ENCODE measurements around the gene ST6GAL1. TPM values are rescaled to one million over a fixed set of nuclear protein-coding genes. Genes with fewer than 3 reads are reported as not detected.

Gene ST6GAL1
- total RNA-seq, 1 donor from 2014 or later, result 16.7 TPM

DNA sequence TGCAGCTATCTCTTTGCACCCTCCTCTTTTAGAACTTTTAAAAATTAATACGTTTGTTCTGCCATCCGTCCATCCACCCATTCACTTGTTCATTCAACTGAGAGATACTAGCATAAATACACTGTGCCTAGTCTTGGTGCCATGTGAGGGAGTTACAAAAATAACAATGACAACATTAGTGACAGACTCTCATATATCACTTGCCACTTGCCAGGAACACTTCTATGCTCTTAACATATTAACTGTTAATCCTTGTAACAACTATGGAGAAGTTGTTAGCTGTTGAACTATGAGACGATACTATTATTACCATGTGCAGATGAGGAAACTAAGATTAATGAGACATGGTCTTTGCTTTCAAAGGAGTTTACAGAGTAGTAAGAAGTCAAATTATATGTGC, 175.4 kb downstream of the ST6GAL1 start:
- no peak overlapping the region for H3K4me3 ChIP-seq (ENCODE audit: low read length in 3 of 3)
- H3K9ac ChIP-seq (ENCODE audit: low read depth in 1 of 3, low read length in 3 of 3), result no peak overlapping the region
- H3K4me1 ChIP-seq (ENCODE audit: control insufficient read depth in 3 of 3, insufficient read depth in 3 of 3, low read length in 3 of 3), result peaks cover 10 to 16% (median 16%) of the 10 kb centered on the region in 3 donors
- H3K36me3 ChIP-seq (ENCODE audit: control insufficient read depth in 3 of 3, insufficient read depth in 3 of 3, low read length in 3 of 3), result no peaks in the 10 kb centered on the region
- H3K27ac ChIP-seq (ENCODE audit: low read depth, low read length), result no peak overlapping the region
- H3K9me3 ChIP-seq (ENCODE audit: control insufficient read depth in 3 of 3, low read length in 3 of 3), result no peaks in the 10 kb centered on the region
- no peaks in the 10 kb centered on the region for H3K27me3 ChIP-seq (ENCODE audit: control insufficient read depth in 3 of 3, insufficient read depth in 3 of 3, low read length in 3 of 3)

DNA sequence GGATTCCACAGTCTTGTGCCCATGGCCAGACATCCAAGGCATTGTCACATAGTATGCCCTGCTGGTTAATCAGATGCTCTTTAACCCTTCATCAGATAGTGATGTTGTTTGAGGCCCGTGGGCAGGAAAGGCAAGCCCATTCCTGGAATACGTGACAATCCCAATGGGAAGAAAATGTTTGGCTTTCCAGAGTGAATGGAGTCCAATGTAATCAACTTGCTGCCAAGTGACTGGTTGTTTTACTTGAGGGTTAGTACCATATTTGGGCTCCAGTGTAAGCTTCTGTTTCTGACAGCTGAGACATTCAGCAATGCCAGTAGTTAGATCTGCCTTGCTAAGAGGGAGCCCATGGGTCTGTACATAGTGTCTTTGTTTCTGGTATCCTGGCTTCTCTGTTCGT, 177.7 kb downstream of the ST6GAL1 start:
- H3K27me3 ChIP-seq (ENCODE audit: control insufficient read depth in 3 of 3, insufficient read depth in 3 of 3, low read length in 3 of 3), result no peaks in the 10 kb centered on the region
- no peaks in the 10 kb centered on the region for H3K36me3 ChIP-seq (ENCODE audit: control insufficient read depth in 3 of 3, insufficient read depth in 3 of 3, low read length in 3 of 3)
- peaks cover 0 to 3% (median 0%) of the 10 kb centered on the region in 3 donors for H3K4me1 ChIP-seq (ENCODE audit: control insufficient read depth in 3 of 3, insufficient read depth in 3 of 3, low read length in 3 of 3)
- H3K9me3 ChIP-seq (ENCODE audit: control insufficient read depth in 3 of 3, low read length in 3 of 3), result no peaks in the 10 kb centered on the region
- no peak overlapping the region for H3K27ac ChIP-seq (ENCODE audit: low read depth, low read length)
- no peak overlapping the region for H3K4me3 ChIP-seq (ENCODE audit: low read length in 3 of 3)
- no peak overlapping the region for H3K9ac ChIP-seq (ENCODE audit: low read depth in 1 of 3, low read length in 3 of 3)

DNA sequence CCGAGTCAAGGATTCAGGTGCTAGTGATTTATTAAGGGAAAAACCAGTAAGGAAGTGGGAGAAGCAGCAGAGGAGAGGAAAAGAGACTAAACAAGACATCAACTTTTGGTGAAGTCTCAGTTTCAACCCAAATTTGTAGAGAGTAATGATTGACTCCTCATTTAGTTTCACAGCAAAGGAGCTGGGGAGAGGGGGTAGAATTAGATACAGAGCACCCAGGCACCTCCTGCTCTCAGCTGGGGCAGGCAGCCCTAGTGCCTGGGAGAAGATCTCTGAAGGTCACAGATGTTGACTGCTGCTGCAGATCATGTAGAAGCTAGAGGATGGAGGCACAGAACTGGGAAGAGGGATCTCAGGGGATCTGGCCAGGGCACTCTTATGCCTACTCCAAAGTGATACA, 179.8 kb downstream of the ST6GAL1 start:
- H3K4me1 ChIP-seq (ENCODE audit: control insufficient read depth in 3 of 3, insufficient read depth in 3 of 3, low read length in 3 of 3), result no peaks in the 10 kb centered on the region
- no peak overlapping the region for H3K9ac ChIP-seq (ENCODE audit: low read depth in 1 of 3, low read length in 3 of 3)
- no peaks in the 10 kb centered on the region for H3K9me3 ChIP-seq (ENCODE audit: control insufficient read depth in 3 of 3, low read length in 3 of 3)
- no peaks in the 10 kb centered on the region for H3K27me3 ChIP-seq (ENCODE audit: control insufficient read depth in 3 of 3, insufficient read depth in 3 of 3, low read length in 3 of 3)
- H3K27ac ChIP-seq (ENCODE audit: low read depth, low read length), result no peak overlapping the region
- H3K4me3 ChIP-seq (ENCODE audit: low read length in 3 of 3), result no peak overlapping the region
- H3K36me3 ChIP-seq (ENCODE audit: control insufficient read depth in 3 of 3, insufficient read depth in 3 of 3, low read length in 3 of 3), result no peaks in the 10 kb centered on the region

DNA sequence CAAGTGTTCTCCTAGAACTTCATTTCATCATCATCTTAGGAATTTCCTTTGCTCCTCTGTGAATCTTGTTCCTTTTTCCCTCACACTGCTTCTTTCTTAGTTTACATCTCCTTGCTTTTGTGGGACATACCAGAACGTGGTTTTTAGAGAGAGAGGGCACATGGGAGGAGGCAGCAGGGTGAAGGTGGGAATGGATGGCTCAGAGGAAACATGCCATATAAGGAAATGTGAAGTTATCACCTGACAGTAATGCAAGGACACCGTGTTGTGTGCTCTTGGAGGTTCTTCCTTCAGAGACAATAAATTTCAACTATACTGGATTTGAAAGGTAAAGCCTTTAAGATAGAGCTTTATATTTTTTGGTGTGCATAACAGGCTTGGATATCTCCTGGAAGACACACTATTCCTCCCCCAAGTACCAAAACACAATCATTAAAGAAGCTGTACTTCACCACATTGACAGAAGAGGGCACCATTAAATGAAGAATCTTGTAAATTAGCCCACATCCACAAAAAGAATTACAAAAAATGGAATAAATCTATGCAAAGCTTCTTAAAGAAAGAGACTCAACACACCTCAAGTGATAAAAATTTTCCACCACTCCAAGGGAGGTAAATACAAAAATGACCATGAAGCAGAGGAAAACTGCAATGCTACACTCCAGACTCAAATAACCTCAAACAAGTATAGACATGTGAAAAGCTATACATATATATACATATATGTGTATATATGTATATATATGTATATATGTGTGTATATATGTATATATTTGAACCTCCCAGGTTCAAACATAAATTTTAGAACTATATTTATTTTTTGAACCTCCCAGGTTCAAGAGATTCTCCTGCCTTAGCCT, 182.8 kb downstream of the ST6GAL1 start:
- no peak overlapping the region for H3K9ac ChIP-seq (ENCODE audit: low read depth in 1 of 3, low read length in 3 of 3)
- no peaks in the 10 kb centered on the region for H3K36me3 ChIP-seq (ENCODE audit: control insufficient read depth in 3 of 3, insufficient read depth in 3 of 3, low read length in 3 of 3)
- H3K9me3 ChIP-seq (ENCODE audit: control insufficient read depth in 3 of 3, low read length in 3 of 3), result no peaks in the 10 kb centered on the region
- no peaks in the 10 kb centered on the region for H3K4me1 ChIP-seq (ENCODE audit: control insufficient read depth in 3 of 3, insufficient read depth in 3 of 3, low read length in 3 of 3)
- H3K27me3 ChIP-seq (ENCODE audit: control insufficient read depth in 3 of 3, insufficient read depth in 3 of 3, low read length in 3 of 3), result no peaks in the 10 kb centered on the region
- no peak overlapping the region for H3K27ac ChIP-seq (ENCODE audit: low read depth, low read length)
- H3K4me3 ChIP-seq (ENCODE audit: low read length in 3 of 3), result no peak overlapping the region

DNA sequence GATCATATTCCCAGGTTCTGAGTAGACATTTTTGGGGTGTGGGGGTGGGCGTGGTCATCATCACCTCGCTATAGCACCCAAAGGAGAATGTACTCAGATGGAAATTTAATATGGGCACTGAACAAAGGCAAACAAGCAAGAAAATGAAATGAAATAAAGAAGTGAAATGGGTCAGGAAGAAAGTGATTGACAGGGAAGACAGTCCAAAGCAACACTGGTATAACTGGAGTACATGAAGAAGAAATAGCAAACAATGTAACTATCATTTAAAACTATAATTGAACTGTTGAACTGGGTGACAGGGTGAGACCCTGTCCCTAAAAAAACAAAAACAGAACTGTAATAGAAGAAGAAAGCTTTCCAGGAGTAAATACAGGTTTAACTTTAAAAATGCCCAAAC, 184.2 kb downstream of the ST6GAL1 start:
- Histone ChIP-seq H3K9ac (ENCODE audit: low read depth in 1 of 3, low read length in 3 of 3) (no peak overlapping the region), H3K36me3 (ENCODE audit: control insufficient read depth in 3 of 3, insufficient read depth in 3 of 3, low read length in 3 of 3) (no peaks in the 10 kb centered on the region)

DNA sequence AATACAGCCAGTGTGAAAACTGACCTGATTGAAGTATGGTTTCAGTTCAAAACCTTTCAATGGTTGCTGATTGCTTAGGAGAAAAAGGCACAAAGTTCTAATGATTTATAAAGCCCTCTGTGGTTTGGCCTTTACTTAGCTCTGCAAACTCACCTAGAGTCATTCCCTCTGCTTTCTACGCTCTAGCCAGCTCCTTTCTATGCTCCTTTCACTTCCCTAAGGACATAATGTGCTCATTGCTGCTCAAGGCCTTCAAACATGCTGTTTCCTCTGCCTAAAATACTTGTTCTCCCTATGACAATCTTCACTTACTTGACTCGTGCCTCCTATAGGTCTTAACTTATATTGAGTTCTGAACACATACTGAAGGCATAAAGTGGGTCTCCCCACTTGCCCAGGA, 190.0 kb downstream of the ST6GAL1 start:
- no peaks in the 10 kb centered on the region for H3K36me3 ChIP-seq (ENCODE audit: control insufficient read depth in 3 of 3, insufficient read depth in 3 of 3, low read length in 3 of 3)
- H3K4me1 ChIP-seq (ENCODE audit: control insufficient read depth in 3 of 3, insufficient read depth in 3 of 3, low read length in 3 of 3), result no peaks in the 10 kb centered on the region
- H3K9me3 ChIP-seq (ENCODE audit: control insufficient read depth in 3 of 3, low read length in 3 of 3), result no peaks in the 10 kb centered on the region
- H3K27ac ChIP-seq (ENCODE audit: low read depth, low read length), result no peak overlapping the region
- no peak overlapping the region for H3K4me3 ChIP-seq (ENCODE audit: low read length in 3 of 3)
- H3K9ac ChIP-seq (ENCODE audit: low read depth in 1 of 3, low read length in 3 of 3), result no peak overlapping the region
- no peaks in the 10 kb centered on the region for H3K27me3 ChIP-seq (ENCODE audit: control insufficient read depth in 3 of 3, insufficient read depth in 3 of 3, low read length in 3 of 3)

More for the DNA sequence above, 184.2 kb downstream of the ST6GAL1 start:
- Histone ChIP-seq H3K27me3 (ENCODE audit: control insufficient read depth in 3 of 3, insufficient read depth in 3 of 3, low read length in 3 of 3) (no peaks in the 10 kb centered on the region), H3K9me3 (ENCODE audit: control insufficient read depth in 3 of 3, low read length in 3 of 3) (no peaks in the 10 kb centered on the region), H3K4me1 (ENCODE audit: control insufficient read depth in 3 of 3, insufficient read depth in 3 of 3, low read length in 3 of 3) (no peaks in the 10 kb centered on the region), H3K4me3 (ENCODE audit: low read length in 3 of 3) (no peak overlapping the region), H3K27ac (ENCODE audit: low read depth, low read length) (no peak overlapping the region)

DNA sequence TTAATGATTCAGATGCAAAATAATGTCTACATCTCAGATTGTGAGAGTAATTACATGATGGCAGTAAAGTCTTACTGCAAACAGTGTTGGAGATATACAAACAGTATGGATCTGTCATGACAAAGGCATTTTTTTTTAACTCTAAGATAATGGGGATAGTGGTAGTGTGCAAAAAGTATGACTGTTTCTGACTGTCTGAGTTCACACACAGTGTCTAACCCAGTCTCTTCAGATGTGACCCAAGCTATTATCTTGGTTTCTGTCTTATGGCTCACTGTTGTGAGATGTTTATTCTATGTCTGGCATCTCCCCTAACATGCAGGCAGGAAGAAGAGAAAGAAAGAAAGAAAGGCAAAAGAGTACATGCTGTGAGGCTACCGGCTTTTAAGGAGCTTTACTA, 191.9 kb downstream of the ST6GAL1 start:
- Histone ChIP-seq H3K9me3 (ENCODE audit: control insufficient read depth in 3 of 3, low read length in 3 of 3) (no peaks in the 10 kb centered on the region), H3K36me3 (ENCODE audit: control insufficient read depth in 3 of 3, insufficient read depth in 3 of 3, low read length in 3 of 3) (no peaks in the 10 kb centered on the region), H3K4me1 (ENCODE audit: control insufficient read depth in 3 of 3, insufficient read depth in 3 of 3, low read length in 3 of 3) (no peaks in the 10 kb centered on the region), H3K27me3 (ENCODE audit: control insufficient read depth in 3 of 3, insufficient read depth in 3 of 3, low read length in 3 of 3) (no peaks in the 10 kb centered on the region), H3K27ac (ENCODE audit: low read depth, low read length) (no peak overlapping the region), H3K4me3 (ENCODE audit: low read length in 3 of 3) (no peak overlapping the region), H3K9ac (ENCODE audit: low read depth in 1 of 3, low read length in 3 of 3) (no peak overlapping the region)

DNA sequence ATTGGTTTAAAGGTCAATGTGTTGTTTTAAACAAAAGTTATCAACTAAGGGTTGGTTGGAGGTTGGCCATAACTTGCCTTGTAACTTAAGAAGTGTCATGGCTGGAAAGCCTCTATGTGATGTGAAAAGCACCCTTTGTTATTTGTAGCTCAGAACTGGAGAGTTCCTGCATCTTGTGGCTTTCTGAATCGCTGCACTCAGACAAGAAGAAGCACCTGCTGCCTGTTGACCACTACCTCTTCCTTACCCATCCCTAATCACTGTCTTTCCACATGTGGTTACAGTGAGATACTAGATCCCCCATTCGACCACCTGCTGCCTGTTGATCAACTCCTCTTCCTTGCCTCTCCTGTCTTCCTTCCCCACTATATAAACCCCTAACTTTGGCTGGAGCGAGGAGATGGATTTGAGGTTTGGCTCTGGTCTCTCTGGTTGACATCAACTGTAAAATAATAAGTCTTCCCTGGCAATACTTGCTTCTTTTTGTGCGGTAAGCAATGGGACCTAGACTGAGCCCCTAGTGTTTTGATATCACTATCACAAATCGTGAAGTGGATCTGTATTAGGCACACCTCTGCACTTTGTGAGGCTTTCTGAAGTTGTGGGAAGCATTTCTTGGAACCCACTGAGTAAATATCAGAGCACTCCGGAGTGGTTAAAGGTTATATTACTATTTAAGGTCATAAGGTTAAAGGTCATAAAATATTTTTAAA, 195.1 kb downstream of the ST6GAL1 start:
- no peak overlapping the region for H3K27ac ChIP-seq (ENCODE audit: low read depth, low read length)
- no peaks in the 10 kb centered on the region for H3K4me1 ChIP-seq (ENCODE audit: control insufficient read depth in 3 of 3, insufficient read depth in 3 of 3, low read length in 3 of 3)
- H3K9me3 ChIP-seq (ENCODE audit: control insufficient read depth in 3 of 3, low read length in 3 of 3), result no peaks in the 10 kb centered on the region
- H3K36me3 ChIP-seq (ENCODE audit: control insufficient read depth in 3 of 3, insufficient read depth in 3 of 3, low read length in 3 of 3), result no peaks in the 10 kb centered on the region
- H3K4me3 ChIP-seq (ENCODE audit: low read length in 3 of 3), result no peak overlapping the region
- H3K27me3 ChIP-seq (ENCODE audit: control insufficient read depth in 3 of 3, insufficient read depth in 3 of 3, low read length in 3 of 3), result no peaks in the 10 kb centered on the region
- H3K9ac ChIP-seq (ENCODE audit: low read depth in 1 of 3, low read length in 3 of 3), result no peak overlapping the region

Data from skeletal muscle tissue (tissue), 4 donors.